ENCODE measurements around the gene NR1I3.

GRCh38 chr1:161225534-161226319 lies 12.3 kb downstream of the NR1I3 start, which contains the start of gene TOMM40L:
- TF ChIP-seq CTCF (IDR thresholded peaks at IDR 0.05) (peak in 4 of 7 experiments; percentile 34 to 41 (median 37)), POLR2A (IDR thresholded peaks at IDR 0.05) (peak in 2 of 3 donors; percentile 21 to 24)
